Measurements from ENCODE around the gene PCAT7.

DNA sequence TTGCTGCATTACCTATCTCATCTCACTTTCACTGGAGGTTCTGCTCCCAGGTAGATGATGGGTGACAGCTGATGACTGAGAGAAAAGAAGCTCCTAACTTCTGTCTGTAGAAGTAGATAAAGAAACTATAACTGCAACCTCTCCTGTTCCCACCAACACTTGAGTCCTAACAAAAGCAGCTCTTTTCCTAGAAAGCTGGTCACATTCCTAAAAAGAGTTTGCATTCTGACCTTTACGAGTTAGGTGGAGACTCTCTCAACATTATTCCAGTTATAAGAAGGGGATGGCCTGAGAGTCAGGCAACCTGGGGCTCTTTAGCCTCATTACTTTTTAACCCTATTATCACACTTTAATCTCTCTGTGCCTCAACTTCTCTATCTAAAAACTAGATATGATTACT lies 8.9 kb upstream of the PCAT7 start:
- no peak for TF ChIP-seq SUZ12 (IDR thresholded peaks at IDR 0.05; ENCODE audit: extremely low read depth, insufficient read depth, insufficient read length)
- no peak for TF ChIP-seq YY1 (IDR thresholded peaks at IDR 0.05; ENCODE audit: insufficient read depth, insufficient read length)
- no peak for TF ChIP-seq ZNF274 (IDR thresholded peaks at IDR 0.05; ENCODE audit: low read depth, low read length)
